Measurements from ENCODE around the gene HMBS.

- no peak for TF ChIP-seq CTCF (IDR thresholded peaks at IDR 0.05)
- no peak for TF ChIP-seq POLR2A (IDR thresholded peaks at IDR 0.05)
- no peak for TF ChIP-seq EP300 (IDR thresholded peaks at IDR 0.05)
- TF ChIP-seq POLR2AphosphoS5 (IDR thresholded peaks at IDR 0.05), result no peak
Observed at GRCh38 chr11:119110439-119110838, 25.8 kb downstream of the HMBS start.
